ENCODE data around the gene ARVCF. TPM values are rescaled to one million over a fixed set of nuclear protein-coding genes. Genes with fewer than 3 reads are reported as not detected.
A peak's percentile ranks its signal among the peaks of the same experiment; 100 is the strongest.

The ARVCF gene
- total RNA-seq, 4 donors from 2014 or later = 31.1 to 55.8 (median 44.6) TPM

DNA sequence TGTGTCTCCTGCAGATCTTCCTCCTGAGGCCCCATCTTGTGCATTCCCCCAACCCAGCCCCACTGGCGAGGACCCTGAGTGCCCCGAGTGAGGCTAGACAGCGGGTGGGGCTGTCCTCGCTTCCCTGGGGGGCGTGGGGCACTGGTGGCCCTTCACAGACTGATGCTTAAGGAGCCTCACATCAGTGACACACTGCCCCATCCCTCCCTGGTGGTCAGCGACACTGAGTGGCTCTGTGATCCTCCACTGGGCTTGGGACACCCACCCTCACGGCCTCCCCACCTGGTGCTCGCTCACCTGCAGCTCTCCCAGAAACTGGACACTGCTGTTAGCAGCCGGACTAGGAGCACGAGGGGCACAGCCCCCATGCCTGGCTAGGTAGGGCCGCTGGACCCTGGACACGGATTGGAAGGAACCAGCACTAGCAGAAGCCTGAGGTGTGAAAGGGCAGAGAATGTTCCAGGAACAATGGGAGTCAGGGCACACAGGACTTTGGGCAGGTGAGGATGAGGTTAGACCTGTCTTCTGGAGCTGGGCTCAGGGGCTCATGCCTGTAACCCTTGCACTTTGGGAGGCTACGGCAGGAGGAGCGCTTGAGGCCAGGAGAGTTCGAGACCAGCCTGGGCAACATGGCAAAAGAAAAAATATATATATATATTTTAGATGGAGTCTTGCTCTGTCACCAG is 51.8 kb downstream of the ARVCF start:
- TF ChIP-seq EP300 (IDR thresholded peaks at IDR 0.05) (no peak), POLR2A (IDR thresholded peaks at IDR 0.05; ENCODE audit: low read depth) (no peak), POLR2AphosphoS5 (IDR thresholded peaks at IDR 0.05) (no peak)
- TF ChIP-seq, protein P1, sequence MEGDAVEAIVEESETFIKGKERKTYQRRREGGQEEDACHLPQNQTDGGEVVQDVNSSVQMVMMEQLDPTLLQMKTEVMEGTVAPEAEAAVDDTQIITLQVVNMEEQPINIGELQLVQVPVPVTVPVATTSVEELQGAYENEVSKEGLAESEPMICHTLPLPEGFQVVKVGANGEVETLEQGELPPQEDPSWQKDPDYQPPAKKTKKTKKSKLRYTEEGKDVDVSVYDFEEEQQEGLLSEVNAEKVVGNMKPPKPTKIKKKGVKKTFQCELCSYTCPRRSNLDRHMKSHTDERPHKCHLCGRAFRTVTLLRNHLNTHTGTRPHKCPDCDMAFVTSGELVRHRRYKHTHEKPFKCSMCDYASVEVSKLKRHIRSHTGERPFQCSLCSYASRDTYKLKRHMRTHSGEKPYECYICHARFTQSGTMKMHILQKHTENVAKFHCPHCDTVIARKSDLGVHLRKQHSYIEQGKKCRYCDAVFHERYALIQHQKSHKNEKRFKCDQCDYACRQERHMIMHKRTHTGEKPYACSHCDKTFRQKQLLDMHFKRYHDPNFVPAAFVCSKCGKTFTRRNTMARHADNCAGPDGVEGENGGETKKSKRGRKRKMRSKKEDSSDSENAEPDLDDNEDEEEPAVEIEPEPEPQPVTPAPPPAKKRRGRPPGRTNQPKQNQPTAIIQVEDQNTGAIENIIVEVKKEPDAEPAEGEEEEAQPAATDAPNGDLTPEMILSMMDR (IDR thresholded peaks at IDR 0.05) = no peak
- Histone ChIP-seq H3K27me3 (no peaks in the 10 kb centered on the region), H3K9me3 (no peaks in the 10 kb centered on the region), H3K4me1 (peaks cover 20 to 32% (median 24%) of the 10 kb centered on the region in 4 donors), H3K27ac (replicated peaks in 1 of 4) (no peak overlapping the region), H3K4me3 (no peak overlapping the region), H3K36me3 (peaks cover 26 to 77% (median 62%) of the 10 kb centered on the region in 4 donors)
- intact Hi-C loops (cut with DNase I) = no loop called here
- whole genome bisulfite sequencing = 91% methylated on average over 14 of the region's 15 CpGs
- no peak for DNase-seq (ENCODE audit: extremely low spot score)

- H3K36me3 ChIP-seq = peaks cover 22 to 69% (median 54%) of the 10 kb centered on the region in 4 donors
- H3K27ac ChIP-seq (replicated peaks in 1 of 4) = no peak overlapping the region
These were observed 52.6 kb downstream of the ARVCF start for GRCh38 chr22:19963863-19964642.

DNA sequence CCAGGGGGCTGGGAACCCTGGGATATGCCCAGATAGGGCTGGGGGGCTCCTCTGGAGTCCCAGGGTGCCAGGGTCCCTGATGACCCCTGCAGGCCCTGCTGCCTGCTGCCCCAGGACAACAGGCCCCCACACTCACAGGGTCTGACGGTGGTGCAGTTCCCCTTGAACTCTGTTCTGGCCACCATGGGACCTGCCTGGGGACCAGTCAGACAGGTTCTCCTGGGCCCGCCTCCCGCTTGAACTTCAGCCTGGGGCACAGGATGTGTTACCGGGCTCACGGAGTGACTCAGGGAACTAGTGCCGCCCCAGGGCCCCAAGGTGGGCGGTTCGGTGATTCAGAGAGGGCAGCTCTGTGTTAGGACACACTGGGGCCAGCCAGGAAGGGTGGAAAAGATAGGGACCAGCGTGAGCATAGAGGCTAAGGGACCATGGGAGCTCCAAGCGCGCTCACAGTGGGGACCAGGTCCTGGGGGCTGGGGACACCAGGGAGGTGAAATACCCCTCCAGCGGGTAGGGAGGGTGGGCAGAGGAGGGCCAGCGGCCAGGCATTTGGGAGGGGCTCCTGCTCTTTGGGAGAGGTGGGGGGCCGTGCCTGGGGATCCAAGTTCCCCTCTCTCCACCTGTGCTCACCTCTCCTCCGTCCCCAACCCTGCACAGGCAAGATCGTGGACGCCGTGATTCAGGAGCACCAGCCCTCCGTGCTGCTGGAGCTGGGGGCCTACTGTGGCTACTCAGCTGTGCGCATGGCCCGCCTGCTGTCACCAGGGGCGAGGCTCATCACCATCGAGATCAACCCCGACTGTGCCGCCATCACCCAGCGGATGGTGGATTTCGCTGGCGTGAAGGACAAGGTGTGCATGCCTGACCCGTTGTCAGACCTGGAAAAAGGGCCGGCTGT is 53.5 kb downstream of the ARVCF start:
- Histone ChIP-seq H3K4me1 (peaks cover 28 to 46% (median 38%) of the 10 kb centered on the region in 4 donors), H3K4me3 (no peak overlapping the region), H3K36me3 (peaks cover 15 to 60% (median 46%) of the 10 kb centered on the region in 4 donors), H3K27ac (replicated peaks in 1 of 4) (no peak overlapping the region), H3K27me3 (no peaks in the 10 kb centered on the region), H3K9me3 (no peaks in the 10 kb centered on the region)
- intact Hi-C loops (cut with DNase I) = no loop called here
- no peak for DNase-seq (ENCODE audit: extremely low spot score)
- no peak for TF ChIP-seq POLR2A (IDR thresholded peaks at IDR 0.05; ENCODE audit: low read depth)
- TF ChIP-seq POLR2AphosphoS5 (IDR thresholded peaks at IDR 0.05) = no peak
- no peak for TF ChIP-seq EP300 (IDR thresholded peaks at IDR 0.05)
- TF ChIP-seq, protein P1 (IDR thresholded peaks at IDR 0.05) = no peak
- 75% methylated on average over 27 of the region's 30 CpGs for WGBS

More at GRCh38 chr22:19963863-19964642, 52.6 kb downstream of the ARVCF start:
- intact Hi-C loops (cut with DNase I) = no loop called here
- TF ChIP-seq POLR2AphosphoS5 (IDR thresholded peaks at IDR 0.05) (no peak), EP300 (IDR thresholded peaks at IDR 0.05) (no peak), POLR2A (IDR thresholded peaks at IDR 0.05; ENCODE audit: low read depth) (no peak)
- TF ChIP-seq, protein P1 (IDR thresholded peaks at IDR 0.05) = no peak
- Histone ChIP-seq H3K9me3 (no peaks in the 10 kb centered on the region), H3K4me3 (no peak overlapping the region), H3K27me3 (no peaks in the 10 kb centered on the region), H3K4me1 (peaks cover 28 to 40% (median 32%) of the 10 kb centered on the region in 4 donors)
- WGBS = 84% methylated on average over 7 of the region's 12 CpGs
- no peak for DNase-seq (ENCODE audit: extremely low spot score)

- no peak overlapping the region for H3K4me3 ChIP-seq
- H3K4me1 ChIP-seq = peaks cover 28 to 46% (median 38%) of the 10 kb centered on the region in 4 donors
- intact Hi-C loops (cut with DNase I) = no loop called here
- peaks cover 15 to 52% (median 38%) of the 10 kb centered on the region in 4 donors for H3K36me3 ChIP-seq
- DNase-seq (ENCODE audit: extremely low spot score) = no peak
- H3K27me3 ChIP-seq = no peaks in the 10 kb centered on the region
- no peak overlapping the region for H3K27ac ChIP-seq (replicated peaks in 1 of 4)
- 68% methylated on average over 14 of the region's 22 CpGs for WGBS
- TF ChIP-seq POLR2A (IDR thresholded peaks at IDR 0.05; ENCODE audit: low read depth) = no peak
- TF ChIP-seq, protein P1 (IDR thresholded peaks at IDR 0.05) = peak in 2 of 3 experiments; percentile 27 to 42
- no peaks in the 10 kb centered on the region for H3K9me3 ChIP-seq
These were observed 54.2 kb downstream of the ARVCF start for GRCh38 chr22:19962246-19962908.

Data from esophagus muscularis mucosa (tissue), 4 donors.